Measurements from ENCODE around the gene JAG2.

- no peak for TF ChIP-seq POLR2A (IDR thresholded peaks at IDR 0.05)
- TF ChIP-seq CTCF (IDR thresholded peaks at IDR 0.05), result no peak
Observed at GRCh38 chr14:105209646-105210045, 41.1 kb upstream of the JAG2 start.
